HL-60/S4 treated with retinoic acid at 250 ng/mL for 4 days and 3 days (cell line): ENCODE results near the gene JAKMIP1.
"Not testable (repeated sequence)": the region's sequence is repeated elsewhere in the genome, so short reads cannot be mapped to it uniquely, and the experiment has no call there.

ENCODE experiments used
- in situ Hi-C: fragments of 300-500 bp; cut with MboI; formaldehyde crosslinking; loops from 2 replicates; pipeline ENCODE4 v1.7.0; 2022; ENCODE audit warnings: low sequenced_read_pairs

JAKMIP1 gene

GRCh38 chr4:6150046-6150735 lies 50.2 kb downstream of the JAKMIP1 start:
- in situ Hi-C loops: no loop called here

- in situ Hi-C loops: no loop called here
Observed at GRCh38 chr4:6148506-6149205, 51.7 kb downstream of the JAKMIP1 start.

- in situ Hi-C loops: no loop called here
Observed at GRCh38 chr4:6147441-6147840, 52.9 kb downstream of the JAKMIP1 start.

- in situ Hi-C loops: no loop called here
Observed at GRCh38 chr4:6143603-6144181, 56.7 kb downstream of the JAKMIP1 start.

GRCh38 chr4:6142935-6143602 lies 57.3 kb downstream of the JAKMIP1 start:
- in situ Hi-C loops: no loop called here

GRCh38 chr4:6142511-6142910 lies 57.8 kb downstream of the JAKMIP1 start:
- in situ Hi-C loops: no loop called here

- in situ Hi-C loops: no loop called here
Observed at GRCh38 chr4:6141554-6141953, 58.8 kb downstream of the JAKMIP1 start.

- in situ Hi-C loops: not testable (repeated sequence)
Observed at GRCh38 chr4:6141021-6141420, 59.3 kb downstream of the JAKMIP1 start.

- in situ Hi-C loops: no loop called here
Observed at GRCh38 chr4:6137747-6138135, 62.6 kb downstream of the JAKMIP1 start.

GRCh38 chr4:6137027-6137746 lies 63.2 kb downstream of the JAKMIP1 start:
- in situ Hi-C loops: no loop called here

GRCh38 chr4:6134612-6135220 lies 65.6 kb downstream of the JAKMIP1 start:
- in situ Hi-C loops: no loop called here

- in situ Hi-C loops: no loop called here
Observed at GRCh38 chr4:6132716-6133115, 67.6 kb downstream of the JAKMIP1 start.

- in situ Hi-C loops: no loop called here
Observed at GRCh38 chr4:6128221-6128850, 72.0 kb downstream of the JAKMIP1 start.

- in situ Hi-C loops: no loop called here
Observed at GRCh38 chr4:6126971-6127745, 73.2 kb downstream of the JAKMIP1 start.

- in situ Hi-C loops: no loop called here
Observed at GRCh38 chr4:6125103-6125651, 75.2 kb downstream of the JAKMIP1 start.

- in situ Hi-C loops: no loop called here
Observed at GRCh38 chr4:6124386-6125102, 75.8 kb downstream of the JAKMIP1 start.

GRCh38 chr4:6123976-6124375 lies 76.4 kb downstream of the JAKMIP1 start:
- in situ Hi-C loops: no loop called here

GRCh38 chr4:6123541-6123940 lies 76.8 kb downstream of the JAKMIP1 start:
- in situ Hi-C loops: no loop called here
